Measurements from ENCODE around the gene CDH15.

Gene CDH15, protein sequence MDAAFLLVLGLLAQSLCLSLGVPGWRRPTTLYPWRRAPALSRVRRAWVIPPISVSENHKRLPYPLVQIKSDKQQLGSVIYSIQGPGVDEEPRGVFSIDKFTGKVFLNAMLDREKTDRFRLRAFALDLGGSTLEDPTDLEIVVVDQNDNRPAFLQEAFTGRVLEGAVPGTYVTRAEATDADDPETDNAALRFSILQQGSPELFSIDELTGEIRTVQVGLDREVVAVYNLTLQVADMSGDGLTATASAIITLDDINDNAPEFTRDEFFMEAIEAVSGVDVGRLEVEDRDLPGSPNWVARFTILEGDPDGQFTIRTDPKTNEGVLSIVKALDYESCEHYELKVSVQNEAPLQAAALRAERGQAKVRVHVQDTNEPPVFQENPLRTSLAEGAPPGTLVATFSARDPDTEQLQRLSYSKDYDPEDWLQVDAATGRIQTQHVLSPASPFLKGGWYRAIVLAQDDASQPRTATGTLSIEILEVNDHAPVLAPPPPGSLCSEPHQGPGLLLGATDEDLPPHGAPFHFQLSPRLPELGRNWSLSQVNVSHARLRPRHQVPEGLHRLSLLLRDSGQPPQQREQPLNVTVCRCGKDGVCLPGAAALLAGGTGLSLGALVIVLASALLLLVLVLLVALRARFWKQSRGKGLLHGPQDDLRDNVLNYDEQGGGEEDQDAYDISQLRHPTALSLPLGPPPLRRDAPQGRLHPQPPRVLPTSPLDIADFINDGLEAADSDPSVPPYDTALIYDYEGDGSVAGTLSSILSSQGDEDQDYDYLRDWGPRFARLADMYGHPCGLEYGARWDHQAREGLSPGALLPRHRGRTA

DNA sequence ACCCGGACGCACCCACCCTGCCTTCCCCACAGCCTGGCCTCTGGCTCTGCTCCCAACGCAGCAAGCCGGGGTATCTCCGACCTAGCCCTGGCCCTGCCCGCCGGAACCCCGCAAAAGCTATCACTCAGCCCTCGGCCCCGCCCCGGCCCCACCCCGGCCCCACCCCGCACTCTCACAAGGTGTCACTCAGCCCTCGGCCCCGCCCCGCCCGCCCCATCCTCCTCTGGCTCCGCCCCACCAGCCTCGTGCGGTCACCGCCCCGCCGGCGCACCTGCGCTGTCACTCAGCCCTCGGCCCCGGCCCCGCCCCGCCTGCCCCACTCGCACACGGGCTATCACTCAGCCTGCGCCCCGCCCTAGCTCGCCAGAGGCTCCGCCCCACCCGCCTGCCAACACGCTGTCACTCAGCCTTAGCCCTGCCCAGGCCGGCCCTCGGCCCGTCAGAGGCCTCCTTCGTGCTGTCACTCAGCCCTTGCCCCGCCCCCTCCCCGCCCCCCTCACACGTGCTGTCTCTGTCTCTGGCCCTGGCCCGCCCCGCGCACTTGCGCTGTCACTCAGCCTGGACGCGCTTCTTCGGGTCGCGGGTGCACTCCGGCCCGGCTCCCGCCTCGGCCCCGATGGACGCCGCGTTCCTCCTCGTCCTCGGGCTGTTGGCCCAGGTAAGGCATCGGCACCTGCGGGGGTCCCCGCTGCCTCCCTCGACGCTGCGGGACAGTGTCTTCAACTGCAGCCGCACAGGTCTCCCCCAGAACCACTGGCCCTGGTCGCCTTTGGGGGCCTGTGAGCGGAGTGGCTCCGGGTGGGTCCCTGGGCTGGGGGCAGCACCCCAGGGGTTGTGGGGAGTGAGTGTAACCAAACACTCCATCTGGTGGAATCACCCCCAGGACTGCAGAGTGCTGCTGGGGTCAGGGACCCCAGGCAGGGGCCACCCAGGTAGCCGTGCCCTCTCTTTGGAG lies at the start of gene CDH15:
CDH15 (plus strand) TSS at position 533 of the 955 bp plus-strand sequence; CDS start at position 617, 84 bp downstream.
- DNase-seq, result peak; percentile 88

DNA sequence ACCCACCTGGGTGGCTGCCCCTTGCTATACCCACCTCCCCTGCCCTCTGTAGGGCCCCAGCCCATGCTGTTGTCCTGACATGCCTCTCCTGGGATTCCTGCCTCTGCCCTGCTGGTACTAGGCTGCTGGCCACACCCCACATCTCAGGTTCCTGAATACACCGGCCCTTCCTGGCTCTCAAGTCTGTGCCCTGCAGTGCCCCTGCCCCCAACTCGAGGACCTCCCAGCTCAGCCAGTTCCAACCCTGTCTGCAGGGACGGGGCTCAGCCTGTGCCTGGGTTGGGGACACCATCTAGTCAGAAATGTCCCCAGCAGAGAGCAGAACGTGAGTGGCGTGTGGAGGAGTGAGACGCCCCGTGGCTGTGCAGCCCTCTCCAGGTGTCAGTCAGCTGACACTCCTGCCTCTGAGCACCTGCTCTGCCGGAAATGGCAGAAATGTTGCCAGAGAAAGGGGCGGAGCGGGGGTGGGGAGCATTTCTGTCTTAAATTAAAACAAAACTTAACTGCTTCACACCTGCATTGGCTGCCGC lies 49.2 kb upstream of the CDH15 start:
- peak; percentile 47 for DNase-seq

DNA sequence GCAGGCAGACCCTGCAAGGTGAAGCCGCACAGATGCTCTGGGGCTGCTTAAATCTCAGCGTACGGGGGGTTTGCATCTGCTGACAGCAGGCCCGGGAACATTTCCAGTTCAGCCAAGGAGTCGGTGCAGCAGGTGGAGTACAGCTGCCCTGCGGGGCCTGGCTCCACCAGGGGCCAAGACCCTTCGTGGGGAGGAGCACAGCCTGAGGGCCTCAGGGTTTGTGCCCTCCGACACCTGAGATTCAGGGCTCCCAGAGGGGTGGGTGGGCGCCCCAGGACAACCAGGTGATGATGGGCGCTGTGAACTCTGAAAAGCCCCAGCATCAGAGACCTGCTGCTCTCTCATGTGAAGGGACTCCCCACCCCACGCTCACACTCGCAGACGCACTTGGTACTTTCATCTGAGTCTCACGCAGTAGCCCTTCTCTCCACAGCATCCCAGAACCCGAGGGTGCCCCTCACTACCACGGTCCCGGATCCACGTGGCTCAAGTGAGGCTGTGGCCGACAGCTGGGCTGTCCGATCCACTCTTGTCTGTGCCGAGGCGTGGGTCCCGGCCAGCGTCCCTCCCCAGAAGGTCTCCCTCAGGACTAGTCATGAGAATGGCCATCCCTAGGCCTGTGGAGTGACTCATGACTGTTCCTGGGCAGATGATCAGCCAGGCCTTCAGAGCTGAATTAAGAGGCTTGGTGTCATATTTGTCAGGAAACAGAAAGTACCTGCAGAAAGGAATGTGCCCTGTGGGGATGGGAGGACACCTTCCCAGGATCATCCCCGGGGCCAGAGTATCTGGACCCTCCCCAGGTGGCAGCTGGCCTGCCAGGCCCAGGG lies 48.3 kb upstream of the CDH15 start:
- no peak for DNase-seq

DNA sequence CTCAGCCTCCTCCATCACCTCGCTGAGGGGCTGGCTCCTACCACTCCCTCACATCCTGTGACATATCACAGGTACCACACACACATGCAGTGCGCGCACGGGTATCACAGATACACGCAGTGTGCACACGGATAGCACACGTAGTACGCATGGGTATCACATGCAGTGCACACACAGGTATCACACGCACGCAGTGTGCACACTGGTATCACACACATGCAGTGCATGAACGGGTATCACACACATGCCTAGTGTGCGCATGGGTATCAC lies 47.8 kb upstream of the CDH15 start:
- DNase-seq, result no peak

DNA sequence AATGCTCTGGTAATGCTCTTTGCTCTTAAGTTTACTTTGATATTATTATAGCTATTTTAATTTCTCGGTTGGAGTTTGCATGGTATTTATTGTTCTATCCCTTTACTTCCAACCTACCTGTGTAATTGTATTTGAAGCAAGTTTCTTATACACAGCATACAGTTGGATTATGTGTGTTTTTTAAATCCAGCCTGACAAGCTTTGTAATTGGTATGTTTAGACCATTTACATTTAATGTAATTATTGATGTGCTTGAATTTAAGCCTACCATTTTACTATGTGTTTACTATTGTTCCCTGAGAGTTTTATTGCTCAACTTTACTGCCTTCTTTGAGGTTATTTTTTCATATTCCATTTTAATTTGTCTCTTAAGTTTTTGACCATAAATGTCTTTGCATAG lies 42.2 kb upstream of the CDH15 start:
- no peak for DNase-seq

DNA sequence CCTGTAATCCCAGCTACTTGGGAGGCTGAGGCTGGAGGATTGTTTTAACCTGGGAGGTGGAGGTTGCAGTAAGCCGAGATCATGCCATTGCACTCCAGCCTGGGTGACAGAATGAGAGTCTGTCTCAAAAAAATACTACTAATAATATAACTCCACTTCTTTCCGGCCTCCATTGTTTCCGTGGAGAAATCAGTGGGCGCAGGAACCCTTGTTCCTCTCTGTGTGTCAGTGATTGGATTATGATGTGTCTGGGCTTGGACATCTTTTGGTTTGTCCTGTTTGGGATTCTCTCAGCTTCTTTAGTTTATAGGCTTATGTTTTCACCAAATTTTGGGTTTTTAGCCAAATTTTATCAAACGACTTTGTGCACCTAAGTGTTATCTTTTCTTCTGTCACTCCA lies 41.1 kb upstream of the CDH15 start:
- no peak for DNase-seq

DNA sequence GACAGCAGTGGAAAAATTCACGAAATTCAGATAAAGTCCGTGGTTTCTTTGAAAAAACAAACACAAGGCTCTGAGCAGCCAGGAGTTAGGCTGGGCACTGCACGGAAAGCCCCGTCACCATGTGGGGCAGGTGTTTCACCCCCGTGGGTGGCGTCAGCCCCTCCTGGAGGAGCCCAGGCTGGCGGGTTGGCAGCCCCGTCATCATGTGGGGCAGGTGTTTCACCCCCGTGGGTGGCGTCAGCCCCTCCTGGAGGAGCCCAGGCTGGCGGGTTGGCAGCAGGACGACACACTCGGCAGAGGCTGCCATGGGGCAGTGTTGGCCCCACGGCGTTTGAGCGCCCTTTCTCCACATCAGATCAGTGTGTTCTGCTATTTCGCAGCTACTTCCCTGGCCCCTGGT lies 39.8 kb upstream of the CDH15 start:
- DNase-seq, result no peak

DNA sequence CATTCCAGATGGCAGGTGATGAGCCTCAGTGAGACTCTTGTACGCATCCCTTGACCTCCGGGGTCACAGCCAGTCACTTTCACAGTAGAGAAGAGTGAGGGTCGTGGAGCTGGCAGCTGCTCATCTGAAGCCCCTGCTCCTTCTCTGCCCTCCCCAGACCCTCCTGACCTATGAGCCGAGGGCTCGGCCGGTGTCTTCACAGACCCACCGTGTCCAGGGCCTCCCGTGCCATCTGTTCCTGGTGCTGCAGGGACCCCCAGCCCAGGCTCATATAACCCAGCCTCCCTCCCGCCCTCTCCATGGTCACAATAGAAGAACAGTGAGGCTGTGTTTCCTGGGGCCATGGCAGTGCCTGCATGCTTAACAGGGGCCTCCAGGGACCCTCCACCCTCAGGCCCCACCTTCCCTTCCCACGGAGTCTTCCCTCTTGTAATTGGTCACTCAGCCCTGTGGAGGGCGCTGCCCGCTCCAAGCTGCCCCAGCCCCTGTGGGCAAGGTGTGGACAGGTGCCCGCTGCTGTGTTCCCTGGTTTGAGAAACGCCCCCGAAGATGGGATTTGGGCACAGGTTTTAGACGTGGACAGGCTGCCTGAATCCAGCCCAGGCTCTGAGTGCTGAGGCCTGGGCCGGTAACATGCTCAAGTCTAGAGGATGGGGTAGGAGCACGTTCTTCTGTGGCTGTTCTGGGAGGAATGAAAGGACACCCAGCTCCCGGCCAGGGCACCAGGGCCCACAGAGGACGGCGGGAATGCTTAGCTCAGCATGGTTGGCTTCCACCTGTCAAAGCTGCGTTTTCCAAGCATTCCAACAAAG lies 39.1 kb upstream of the CDH15 start:
- DNase-seq, result no peak

DNA sequence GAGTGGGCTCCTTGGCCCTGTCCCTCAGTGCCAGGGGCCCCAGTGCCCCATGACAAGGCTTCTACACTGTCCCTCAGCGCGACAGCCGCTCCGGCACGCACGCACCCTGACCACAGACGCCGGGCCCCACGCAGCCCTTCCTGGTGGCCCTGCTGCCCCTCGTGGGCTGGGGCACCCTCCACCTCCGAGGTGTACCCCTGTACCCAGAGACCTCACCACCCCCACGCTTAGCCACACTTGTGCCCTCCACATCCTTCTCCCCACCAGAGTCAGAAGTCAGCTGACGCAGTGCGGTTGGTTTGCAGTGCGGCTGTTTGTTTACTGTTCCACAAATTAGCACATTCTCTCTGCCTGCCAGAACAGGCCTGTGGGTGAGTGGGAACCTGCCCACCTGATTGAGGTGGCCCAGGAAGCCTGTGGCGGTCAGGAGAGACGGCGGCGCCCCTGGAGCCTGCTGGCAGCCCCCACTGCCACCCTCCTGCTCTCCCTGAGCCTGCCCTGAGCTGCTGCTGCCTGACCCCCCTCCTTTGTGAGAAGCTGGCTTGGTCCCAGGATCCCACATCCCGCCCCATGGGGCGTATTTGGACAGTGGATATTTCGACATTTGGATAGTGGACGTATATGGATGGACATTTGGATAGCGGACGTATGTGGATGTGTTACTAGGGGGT lies 38.0 kb upstream of the CDH15 start:
- DNase-seq, result no peak

DNA sequence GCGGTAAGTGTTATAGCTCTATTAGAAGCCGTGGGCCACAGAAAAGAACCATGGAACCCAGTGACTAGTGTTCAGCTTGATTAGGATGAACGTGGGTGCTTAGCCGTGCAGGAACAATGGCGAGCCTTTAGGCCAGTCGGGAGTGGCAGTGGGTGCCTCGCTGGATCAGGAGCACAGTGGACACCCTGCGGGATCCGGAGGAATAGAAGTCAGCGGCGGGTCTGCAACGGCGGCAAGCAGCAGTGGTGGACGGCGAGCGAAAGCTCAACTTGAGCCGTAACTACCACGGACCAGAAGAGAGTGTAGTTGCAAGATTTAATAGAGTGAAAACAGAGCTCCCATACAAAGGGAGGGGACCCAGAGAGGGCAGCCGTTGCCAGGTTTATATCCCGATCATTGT lies 37.3 kb upstream of the CDH15 start:
- no peak for DNase-seq

DNA sequence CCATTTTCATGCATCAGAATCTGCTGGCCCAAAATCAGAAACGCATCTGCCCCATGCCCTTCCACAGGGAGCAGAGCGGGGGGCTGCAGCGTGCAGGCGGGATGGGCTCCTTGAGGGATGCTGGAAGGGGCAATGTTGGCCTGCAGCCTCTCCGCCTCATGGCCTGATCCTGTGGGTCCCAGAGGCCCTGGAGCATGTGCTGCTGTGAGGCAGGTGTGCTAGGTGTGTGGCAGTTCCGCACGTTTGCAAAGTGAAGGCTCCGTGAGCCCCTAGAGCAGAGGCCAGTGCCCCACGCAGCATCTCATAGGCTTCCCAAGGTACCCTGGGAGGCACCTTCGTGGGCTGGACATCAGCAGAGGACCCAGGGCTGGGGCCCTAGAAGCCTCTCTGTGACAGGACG lies 36.4 kb upstream of the CDH15 start:
- DNase-seq, result no peak

DNA sequence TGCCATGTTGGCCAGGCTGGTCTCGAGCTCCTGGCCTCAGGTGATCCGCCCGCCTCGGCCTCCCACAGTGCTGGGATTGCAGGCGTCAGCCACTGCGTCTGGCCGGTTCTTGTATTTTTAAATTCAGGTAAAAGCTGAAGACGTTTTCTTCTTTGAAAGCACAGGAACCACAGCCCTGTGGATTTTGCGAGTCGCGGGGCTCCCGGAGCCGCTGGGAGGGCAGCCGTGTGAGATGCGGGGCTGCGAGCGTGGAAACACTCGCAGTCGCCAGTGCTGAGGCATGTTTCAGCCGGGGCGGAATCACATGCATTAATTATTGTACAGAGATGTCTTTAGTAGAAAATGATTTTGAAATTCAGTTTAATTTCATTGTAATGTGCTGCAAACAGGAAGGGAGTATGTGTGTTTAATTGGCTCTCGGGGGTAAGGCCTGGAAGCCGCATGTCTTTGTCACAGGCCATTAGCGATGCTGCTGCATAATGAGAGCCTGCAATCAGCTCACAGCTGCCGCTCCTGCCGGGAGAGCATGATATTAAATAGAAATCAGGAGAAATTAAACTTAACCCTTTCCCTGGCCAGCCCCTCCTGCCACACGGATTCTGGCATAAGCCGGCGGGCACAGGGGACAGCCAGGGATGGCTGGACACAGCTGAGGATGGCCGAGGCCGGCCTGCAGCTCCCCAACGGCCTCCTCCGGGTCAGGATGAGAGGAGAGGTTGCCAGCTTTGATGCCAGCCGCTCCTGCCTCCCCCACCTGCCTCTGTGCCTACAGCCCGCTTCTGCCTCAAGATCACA lies 35.4 kb upstream of the CDH15 start:
- DNase-seq, result peak; percentile 41

DNA sequence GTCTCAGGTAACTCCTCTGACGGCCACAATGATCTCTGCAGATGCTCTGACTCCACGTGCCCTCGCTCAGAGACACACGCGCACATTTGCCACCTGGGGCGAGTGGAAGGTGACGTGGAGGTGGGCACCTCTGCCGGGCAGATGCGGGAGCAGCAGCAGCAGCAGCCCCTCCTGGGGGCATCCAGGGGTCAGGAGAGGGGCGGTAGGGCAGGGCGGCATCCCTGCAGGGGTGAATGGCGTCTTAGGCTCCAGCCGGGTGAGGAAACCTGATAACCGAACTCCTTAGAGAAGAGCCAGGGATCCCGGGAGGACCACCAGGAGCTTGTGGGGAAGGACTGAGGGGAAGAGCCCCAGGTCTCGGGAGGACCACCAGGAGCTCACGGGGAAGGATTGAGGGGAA lies 34.6 kb upstream of the CDH15 start:
- no peak for DNase-seq

DNA sequence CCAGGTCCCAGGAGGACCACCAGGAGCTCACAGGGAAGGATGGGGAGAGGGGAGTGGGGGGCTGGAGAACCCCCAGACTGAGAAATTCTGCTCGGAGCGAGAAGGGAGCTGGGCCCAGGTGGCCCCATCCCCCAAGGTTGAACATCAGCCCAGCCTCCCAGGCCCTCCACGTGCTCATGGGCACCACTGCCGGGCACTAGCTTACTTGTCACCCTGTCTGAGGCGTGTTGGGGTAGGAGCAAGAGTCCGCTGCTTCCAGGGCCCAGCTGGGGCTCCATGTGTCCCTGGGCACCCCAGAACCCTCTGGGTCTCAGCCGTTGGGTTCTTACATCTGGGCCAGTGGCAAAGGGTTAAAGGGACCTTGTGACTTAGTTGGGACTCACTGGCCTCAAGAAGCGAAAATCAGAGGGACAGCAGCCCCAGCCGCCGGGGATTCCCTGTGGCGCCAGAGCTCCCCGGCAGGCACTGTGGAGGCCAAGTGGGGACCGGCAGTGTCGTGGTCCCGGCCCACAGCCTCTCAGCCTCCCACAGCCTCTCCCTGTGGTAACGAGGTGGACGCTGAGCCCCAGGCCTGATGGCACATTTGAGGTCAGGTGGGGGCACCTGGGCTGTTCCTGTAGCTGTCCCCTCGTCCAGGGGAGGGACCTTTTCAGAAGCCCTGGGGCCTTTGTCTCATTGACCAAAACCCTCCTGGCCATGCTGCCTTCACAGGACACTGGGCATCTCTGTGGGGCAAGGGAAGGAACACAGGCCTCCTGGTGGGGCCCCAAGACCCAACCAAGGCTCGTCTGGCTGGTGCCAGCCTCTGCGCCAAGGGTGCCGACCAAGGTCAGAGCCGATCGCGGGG lies 33.7 kb upstream of the CDH15 start:
- no peak for DNase-seq

DNA sequence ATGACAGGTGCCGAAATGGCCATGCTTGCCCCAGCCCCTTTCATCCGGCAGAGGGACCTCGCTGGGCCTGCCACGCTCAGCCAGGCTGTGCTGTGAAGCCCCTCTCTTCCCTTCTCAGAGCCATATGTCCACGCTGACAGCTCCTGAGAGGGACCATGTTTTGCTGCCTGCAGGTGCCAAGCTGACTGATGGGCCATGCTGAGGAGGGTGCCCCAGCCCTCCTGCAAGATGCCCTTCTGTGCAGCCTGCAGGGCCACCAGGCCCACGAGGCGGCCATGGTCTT lies 33.1 kb upstream of the CDH15 start:
- DNase-seq, result no peak

DNA sequence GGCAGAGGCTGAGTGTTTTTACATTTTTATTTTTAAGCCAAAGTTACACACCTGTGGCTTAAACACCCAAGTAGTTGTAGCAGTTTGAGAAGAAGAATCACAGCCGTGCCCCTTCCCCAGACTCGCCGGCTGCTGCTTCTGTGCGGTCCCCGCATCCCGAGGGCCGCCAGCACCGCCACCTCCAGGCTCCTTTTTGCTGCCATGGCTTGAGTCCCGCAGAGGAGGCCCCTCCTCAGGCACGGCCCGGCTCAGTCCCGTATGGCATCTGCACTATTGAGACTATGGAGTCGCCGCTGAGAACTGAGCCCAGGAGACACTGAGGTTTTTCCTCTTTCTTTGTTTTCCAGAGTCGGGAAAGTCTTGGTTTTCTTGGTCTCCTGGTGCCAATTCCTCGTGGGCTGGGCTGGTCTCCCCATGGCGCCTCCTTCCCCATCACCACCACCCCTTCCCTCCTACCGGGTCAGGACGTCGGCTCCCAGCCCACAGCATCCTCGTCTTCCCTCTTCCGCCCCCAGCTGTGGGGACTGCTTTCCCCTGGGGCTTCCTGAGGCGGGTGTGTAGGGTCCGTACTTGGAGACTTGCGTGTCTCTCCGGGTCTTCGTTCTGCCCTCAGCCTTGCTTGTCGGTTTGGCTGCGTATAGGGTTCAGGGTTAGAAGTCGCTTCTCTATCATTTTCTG lies 32.6 kb upstream of the CDH15 start:
- DNase-seq, result no peak

DNA sequence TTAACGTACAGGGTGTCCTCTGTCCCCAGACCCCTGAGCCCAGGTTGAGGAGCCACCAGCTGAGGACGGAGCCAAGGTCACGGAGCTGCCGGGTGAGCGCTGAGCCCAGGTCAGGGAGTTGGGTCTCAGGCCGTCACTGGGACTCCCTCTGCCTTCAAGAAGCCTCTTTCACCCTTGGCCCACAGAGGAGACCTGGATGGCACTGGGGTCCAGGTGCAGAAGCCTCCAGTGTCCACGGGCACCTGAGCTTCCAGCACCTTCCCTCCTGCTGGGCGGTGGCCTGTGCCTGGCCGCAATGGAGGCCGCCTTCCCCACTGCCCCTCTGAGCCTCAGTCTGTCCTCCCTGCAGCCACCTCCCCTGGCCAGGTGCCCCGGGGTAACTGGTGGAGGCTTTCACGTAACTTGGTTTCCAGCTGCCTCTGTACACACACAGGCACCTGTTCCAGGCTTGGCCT lies 31.6 kb upstream of the CDH15 start:
- DNase-seq, result no peak

DNA sequence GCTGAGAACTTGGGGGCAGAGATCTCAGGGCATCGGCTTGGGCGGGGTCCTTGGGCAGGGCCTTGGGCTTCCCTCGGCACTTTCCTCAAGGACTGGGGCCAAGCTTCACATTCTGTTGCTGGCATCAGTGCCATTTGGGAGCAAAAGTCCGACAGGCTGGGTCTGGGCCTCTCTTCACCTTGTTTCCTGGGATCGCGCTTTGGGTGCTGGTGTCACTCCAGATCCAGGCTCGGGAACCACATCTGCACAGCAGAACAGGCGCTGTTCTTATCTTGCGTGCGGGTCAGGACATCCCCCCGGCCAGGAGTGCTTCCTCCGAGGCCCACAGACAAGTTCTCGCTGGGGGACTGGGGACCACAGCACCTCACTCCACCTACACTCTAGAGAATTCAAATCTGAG lies 31.1 kb upstream of the CDH15 start:
- DNase-seq, result no peak

All from NCI-H1092 treated with DMSO at 0.1 percent for 48 hours (cell line).